GM19238 (cell line): ENCODE data around the gene CWH43.
"Not testable (repeated sequence)": the region's sequence is repeated elsewhere in the genome, so short reads cannot be mapped to it uniquely, and the experiment has no call there.

Experiments
- DNase-seq: peaks from one replicate; pipeline ENCODE4 v3.0.0; 2011; ENCODE audit warnings: low spot score; ENCODE audit not compliant: insufficient read length

The CWH43 gene

DNA sequence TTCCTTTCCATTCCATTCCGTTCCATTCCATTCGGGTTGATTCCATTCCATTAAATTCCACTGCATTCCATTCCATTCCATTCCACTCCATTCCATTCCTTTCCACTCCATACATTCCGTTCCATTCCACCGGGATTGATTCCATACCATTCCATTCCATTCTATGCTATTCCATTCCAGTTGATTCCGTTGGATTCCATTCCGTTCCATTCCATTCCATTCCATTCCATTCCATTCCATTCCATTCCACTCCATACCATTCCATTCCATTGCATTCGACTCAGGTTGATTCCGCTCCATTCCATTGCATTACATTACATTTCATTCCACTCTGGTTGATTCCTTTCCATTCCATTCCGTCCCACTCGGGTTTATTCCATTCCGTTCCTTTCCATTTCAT is 110.1 kb downstream of the CWH43 start:
- DNase-seq, result not testable (repeated sequence)

DNA sequence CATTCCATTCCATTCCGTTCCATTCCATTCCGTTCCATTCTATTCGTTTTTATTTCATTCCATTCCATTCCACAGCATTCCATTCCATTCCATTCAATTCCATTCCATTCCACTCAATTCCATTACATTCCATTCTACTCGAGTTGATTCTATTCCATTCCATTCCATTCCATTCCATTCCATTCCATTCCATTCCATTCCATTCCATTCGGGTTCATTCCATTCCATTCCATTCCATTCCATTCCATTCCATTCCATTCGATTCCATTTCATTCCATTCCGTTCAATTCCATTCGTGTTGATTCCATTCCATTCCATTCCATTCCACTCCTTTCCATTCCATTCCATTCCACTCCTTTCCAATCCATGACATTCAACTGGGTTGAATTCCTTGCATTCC is 110.6 kb downstream of the CWH43 start:
- not testable (repeated sequence) for DNase-seq

DNA sequence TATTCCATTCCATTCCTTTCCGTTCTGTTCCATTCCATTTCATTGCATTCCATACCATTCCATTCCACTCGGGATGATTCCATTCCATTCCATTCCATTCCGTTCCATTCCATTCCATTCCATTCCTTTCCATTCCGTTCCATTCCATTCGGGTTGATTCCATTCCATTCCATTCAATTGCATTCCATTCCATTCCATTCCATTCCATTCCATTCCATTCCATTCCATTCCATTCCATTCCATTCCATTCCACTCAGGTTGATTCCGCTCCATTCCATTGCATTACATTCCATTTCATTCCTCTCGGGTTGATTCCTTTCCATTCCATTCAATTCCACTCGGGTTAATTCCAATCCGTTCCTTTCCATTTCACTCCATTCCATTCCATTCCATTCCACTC is 111.0 kb downstream of the CWH43 start:
- DNase-seq, result not testable (repeated sequence)

DNA sequence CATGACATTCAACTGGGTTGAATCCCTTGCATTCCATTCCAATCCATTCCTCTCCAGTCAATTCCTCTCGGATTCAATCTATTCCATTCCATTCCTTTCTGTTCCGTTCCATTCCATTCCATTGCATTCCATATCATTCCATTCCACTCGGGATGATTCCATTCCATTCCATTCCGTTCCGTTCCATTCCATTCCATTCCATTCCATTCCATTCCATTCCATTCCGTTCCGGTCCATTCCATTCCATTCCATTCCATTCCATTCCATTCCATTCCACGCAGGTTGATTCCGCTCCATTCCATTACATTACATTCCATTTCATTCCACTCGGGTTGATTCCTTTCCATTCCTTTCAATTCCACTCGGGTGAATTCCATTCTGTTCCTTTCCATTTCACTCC is 111.4 kb downstream of the CWH43 start:
- DNase-seq, result not testable (repeated sequence)

DNA sequence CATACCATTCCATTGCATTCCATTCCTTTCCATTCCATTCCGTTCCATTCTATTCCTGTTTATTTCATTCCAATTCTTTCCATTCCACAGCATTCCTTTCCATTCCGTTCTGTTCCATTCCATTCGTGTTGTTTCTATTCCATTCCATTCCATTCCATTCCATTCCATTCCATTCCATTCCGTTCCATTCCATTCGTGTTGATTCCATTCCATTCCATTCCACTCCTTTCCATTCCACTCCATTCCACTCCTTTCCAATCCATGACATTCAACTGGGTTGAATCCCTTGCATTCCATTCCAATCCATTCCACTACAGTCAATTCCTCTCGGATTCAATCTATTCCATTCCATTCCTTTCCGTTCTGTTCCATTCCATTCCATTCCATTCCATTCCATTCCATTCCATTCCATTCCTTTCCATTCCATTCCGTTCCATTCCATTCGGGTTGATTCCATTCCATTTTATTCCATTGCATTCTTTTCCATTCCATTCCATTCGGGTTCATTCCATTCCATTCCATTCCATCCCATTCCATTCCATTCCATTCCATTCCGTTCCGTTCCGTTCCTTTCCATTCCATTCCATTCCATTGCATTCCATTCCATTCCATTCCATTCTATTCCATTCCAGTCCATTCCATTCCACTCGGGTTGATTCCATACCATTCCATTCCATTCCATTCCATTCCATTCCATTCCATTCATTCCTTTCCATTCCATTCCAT is 112.1 kb downstream of the CWH43 start:
- not testable (repeated sequence) for DNase-seq

DNA sequence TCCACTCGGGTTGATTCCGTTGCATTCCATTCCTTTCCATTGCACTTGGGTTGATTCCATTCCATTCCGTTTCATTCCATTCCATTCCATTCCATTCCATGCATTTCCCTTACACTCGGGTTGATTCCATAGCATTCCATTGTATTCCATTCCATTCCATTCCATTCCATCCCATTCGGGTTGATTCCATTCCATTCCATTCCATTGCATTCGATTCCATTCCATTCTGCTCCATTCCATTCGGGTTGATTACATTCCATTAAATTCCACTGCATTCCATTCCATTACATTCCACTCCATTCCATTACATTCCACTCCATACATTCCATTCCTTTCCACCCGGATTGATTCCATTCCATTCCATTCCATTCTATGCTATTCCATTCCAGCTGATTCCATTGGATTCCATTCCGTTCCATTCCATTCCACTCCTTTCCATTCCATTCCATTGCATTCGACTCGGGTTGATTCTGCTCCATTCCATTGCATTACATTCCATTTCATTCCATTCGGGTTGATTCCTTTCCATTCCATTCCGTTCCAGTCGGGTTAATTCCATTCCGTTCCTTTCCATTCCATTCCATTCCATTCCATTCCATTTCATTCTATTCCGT is 113.9 kb downstream of the CWH43 start:
- DNase-seq, result not testable (repeated sequence)

DNA sequence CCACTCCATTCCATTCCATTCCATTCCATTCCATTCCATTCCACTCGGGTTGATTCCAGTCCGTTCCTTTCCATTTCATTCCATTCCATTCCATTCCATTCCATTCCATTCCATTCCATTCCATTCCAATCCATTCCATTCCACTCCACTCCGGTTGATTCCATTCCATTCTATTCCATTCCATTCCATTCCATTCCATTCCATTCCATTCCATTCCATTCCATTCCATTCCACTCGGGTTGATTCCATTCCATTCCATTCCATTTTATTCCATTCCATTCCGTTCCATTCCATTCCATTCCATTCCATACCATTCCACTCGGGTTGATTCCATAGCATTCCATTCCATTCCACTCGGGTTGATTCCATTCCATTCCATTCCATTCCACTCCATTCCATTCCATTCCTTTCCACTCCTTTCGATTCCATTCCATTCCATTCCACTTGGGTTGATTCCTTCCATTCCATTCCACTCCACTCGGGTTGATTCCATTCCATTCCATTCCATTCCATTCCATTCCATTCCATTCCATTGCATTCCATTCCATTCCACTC is 116.3 kb downstream of the CWH43 start:
- DNase-seq, result not testable (repeated sequence)

DNA sequence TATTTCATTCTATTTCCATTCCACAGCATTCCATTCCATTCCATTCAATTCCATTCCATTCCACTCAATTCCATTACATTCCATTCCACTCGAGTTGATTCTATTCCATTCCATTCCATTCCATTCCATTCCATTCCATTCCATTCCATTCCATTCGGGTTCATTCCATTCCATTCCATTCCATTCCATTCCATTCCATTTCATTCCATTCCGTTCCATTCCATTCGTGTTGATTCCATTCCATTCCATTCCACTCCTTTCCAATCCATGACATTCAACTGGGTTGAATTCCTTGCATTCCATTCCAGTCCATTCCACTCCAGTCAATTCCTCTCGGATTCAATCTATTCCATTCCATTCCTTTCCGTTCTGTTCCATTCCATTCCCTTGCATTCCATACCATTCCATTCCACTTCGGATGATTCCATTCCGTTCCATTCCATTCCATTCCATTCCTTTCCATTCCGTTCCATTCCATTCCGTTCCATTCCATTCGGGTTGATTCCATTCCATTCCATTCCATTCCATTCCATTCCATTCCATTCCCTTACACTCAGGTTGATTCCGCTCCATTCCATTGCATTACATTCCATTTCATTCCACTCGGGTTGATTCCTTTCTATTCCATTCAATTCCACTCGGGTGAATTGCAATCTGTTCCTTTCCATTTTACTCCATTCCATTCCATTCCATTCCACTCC is 117.5 kb downstream of the CWH43 start:
- not testable (repeated sequence) for DNase-seq

DNA sequence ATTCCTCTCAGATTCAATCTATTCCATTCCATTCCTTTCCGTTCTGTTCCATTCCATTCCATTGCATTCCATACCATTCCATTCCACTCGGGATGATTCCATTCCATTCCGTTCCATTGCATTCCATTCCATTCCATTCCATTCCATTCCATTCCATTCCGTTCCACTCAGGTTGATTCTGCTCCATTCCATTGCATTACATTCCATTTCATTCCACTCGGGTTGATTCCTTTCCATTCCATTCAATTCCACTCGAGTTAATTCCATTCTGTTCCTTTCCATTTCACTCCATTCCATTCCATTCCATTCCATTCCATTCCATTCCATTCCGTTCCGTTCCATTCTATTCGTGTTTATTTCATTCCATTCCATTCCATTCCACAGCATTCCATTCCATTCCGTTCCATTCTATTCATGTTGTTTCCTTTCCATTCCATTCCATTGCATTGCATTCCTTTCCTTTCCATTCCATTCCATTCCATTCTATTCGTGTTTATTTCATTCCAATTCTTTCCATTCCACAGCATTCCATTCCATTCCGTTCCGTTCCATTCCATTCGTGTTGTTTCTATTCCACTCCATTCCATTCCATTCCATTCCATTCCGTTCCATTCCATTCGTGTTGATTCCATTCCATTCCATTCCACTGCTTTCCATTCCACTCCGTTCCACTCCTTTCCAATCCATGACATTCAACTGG is 118.3 kb downstream of the CWH43 start:
- not testable (repeated sequence) for DNase-seq

DNA sequence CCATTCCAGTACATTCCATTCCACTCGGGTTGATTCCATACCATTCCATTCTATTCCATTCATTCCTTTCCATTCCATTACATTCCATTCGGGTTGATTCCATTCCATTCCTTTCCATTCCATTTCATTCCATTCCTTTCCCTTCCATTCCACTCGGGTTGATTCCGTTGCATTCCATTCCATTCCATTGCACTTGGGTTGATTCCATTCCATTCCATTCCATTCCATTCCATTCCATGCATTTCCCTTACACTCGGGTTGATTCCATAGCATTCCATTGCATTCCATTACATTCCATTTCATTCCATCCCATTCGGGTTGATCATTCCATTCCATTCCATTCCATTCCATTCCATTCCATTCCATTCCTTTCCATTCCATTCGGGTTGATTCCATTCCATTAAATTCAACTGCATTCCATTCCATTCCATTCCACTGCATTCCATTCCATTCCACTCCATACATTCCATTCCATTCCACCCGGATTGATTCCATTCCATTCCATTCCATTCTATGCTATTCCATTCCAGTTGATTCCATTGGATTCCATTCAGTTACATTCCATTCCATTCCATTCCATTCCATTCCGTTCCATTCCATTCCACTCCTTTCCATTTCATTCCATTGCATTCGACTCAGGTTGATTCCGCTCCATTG is 119.3 kb downstream of the CWH43 start:
- DNase-seq, result not testable (repeated sequence)

DNA sequence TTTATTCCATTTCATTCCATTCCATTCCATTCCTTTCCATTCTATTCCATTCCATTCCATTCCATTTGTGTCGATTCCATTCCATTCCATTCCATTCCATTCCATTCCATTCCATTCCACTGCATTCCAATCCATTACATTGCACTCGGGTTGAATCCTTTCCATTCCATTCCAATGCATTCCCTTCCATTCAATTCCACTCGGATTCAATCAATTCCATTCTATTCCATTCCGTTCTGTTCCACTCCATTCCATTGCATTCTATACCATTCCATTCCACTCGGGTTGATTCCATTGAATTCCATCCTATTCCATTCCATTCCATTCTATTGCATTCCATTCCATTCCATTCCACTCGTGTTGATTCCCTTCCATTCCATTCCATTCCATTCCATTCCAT is 121.2 kb downstream of the CWH43 start:
- not testable (repeated sequence) for DNase-seq

DNA sequence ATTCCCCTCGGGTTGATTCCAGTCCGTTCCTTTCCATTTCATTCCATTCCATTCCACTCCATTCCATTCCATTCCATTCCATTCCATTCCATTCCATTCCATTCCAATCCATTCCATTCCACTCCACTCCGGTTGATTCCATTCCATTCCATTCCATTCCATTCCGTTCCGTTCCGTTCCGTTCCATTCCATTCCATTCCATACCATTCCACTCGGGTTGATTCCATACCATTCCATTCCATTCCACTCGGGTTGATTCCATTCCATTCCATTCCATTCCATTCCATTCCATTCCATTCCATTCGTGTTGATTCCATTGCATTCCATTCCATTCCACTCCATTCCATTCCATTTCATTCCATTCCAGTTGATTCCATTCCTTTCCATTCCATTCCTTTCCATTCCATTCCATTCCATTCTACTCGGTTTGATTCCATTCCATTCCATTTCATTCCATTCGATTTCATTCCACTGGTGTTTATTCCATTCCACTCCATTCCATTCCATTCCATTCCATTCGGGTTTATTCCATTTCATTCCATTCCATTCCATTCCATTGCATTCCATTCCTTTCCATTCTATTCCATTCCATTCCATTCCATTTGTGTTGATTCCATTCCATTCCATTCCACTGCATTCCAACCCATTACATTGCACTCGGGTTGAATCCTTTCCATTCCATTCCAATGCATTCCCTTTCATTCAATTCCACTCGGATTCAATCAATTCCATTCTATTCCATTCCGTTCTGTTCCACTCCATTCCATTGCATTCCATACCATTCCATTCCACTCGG is 122.3 kb downstream of the CWH43 start:
- DNase-seq, result not testable (repeated sequence)

DNA sequence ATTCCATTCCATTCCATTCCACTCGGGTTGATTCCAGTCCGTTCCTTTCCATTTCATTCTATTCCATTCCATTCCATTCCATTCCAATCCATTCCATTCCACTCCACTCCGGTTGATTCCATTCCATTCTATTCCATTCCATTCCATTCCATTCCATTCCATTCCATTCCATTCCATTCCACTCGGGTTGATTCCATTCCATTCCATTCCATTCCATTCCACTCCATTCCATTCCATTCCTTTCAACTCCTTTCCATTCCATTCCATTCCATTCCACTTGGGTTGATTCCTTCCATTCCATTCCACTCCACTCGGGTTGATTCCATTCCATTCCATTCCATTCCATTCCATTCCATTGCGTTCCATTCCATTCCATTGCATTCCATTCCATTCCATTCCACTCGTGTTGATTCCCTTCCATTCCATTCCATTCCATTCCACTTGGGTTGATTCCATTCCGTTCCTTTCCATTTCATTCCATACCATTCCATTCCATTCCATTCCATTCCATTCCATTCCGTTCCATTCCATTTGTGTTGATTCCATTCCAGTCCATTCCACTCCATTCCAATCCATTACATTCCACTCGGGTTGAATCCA is 123.6 kb downstream of the CWH43 start:
- not testable (repeated sequence) for DNase-seq

DNA sequence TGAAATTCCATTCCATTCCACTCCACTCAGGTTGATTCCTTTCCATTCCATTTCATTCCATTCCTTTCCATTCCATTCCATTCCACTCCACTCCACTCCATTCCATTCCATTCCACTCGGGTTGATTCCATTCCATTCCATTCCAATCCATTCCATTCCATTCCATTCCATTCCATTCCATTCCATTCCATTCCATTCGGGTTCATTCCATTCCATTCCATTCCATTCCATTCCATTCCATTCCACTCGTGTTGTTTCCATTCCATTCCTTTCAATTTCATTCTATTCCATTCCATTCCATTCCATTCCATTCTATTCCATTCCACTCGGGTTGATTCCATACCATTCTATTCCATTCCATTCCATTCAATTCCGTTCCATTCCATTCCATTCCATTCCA is 124.5 kb downstream of the CWH43 start:
- not testable (repeated sequence) for DNase-seq
